ENCODE measurements around the gene ORC6.

ORC6 gene

DNA sequence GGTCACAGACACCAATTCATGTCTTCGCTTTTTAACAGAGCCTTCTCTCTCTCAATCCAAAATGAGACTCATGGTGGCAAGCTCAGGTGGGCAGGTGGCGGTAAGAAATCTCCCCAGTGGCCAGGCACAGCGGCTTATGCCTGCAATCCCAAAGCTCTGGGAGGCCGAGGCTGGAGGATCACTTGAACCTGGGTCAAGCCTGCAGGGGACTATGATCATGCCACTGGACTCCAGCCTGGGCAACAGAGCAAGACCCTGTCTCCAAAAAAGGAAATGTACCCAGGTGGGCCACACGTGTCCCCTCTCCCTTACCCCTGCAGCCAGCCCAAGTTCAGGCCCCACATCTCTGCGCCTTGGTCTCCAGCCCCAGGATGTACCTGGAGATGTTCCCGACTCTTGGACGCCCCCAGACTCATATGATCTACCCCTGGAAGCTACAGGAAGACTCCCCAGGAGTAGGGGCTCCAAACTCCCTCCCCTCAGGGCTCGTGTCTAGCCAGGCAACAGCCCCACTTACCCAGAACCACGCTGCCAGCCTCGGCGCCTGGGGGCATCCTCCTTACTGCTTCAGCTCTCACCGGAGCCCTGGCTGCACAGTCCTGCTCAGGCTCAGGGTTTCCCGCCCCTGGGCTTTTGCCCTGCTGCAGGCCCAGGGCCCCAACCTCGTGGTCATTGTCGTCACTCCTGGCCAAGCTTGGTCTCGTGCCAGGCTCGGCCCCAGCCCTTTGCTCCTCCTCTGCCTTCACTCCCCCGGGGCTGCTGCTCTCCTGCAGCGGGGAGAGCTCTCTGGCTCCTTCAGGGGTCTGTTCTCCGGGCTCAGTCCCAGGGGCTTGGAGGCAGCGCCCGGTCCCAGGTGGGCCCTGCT is 42.5 kb downstream of the ORC6 start:
- no peak for DNase-seq (ENCODE audit: low read depth)

DNA sequence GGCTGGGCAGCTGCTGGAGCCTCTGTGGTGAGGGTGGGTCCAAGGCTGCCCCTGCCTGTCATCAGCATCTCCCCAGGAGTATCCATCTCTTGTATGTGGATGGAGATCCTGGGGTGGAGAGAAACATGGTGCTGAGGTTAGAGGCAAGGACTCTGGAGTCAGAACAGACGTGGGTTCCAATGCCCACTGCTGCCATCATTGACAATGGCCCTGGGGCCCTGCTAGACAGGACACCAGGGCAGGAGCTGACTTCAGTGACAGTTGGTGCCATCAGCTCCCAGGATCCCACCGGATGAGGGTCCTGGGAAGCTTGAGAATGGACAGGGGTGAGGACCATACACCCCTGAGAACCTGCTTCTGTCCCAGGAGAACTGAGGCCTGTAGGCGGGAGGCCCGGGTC is 43.1 kb downstream of the ORC6 start:
- DNase-seq (ENCODE audit: low read depth): no peak

DNA sequence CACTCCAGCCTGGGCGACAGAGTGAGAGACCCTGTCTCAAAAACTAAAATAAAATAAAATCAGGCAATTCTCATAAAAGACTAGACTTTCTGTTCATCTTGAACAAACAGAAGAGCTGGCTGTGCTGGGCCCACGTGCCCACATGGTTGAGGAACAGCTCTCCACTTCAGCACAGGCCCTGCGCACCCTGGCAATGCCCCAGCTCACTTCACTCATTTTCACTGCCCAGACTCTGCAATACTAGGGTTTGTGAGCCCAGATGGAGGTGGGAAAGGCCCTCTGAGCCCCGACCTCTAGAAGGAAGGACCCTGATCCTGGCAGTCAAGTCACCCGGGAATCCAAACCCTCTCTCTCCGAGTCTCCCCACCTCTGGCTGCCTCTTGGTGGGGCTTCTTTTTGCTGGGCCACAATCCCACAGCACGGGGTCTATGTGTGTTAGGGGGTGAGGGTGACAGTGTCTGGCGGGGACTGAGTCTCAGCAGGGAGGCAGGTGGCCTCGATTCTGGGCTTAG is 43.9 kb downstream of the ORC6 start:
- DNase-seq (ENCODE audit: low read depth): no peak

DNA sequence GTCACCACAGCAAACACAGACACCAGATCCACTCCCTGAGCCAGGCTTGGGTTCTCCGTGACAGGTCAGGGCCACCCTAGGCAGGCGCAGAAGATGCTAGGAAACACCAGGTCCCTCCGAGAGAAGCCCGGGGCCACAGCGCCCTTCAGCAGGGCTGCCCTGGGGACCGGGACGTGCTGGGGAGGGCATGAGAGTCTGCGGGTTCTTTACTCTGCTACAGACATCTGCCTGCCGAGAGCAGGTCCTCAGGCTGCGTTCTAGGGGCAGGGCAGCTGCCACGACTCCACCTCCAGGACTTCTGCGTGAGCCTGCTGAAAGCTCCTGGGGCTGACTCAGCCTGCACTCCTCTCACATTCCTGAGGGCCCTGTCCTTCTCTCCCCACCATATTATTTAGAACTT is 47.2 kb downstream of the ORC6 start:
- no peak for DNase-seq (ENCODE audit: low read depth)

- DNase-seq (ENCODE audit: low read depth): no peak
Measured at GRCh38 chr16:46737621-46738214, 48.3 kb downstream of the ORC6 start.

GRCh38 chr16:46739934-46740333 is 50.5 kb downstream of the ORC6 start:
- no peak for DNase-seq (ENCODE audit: low read depth)

GRCh38 chr16:46743232-46743719 is 53.8 kb downstream of the ORC6 start:
- no peak for DNase-seq (ENCODE audit: low read depth)

DNA sequence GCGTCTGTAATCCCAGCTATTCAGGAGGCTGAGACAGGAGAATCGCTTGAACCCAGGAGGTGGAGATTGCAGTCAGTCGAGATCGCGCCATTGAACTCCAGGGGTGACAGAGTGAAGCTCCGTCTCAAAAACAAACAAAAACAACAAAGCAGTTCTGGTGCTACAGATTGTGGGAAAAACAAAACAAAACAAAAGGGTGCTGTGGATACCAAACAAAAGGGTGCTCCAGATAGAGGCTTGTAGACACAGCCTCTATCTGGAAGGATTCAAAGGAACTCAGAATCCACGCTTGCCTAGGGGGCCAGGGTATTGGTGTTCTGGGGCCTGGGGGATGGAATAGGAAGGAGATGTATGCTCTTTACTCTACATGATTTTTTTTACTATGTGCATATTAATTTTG is 56.2 kb downstream of the ORC6 start:
- no peak for DNase-seq (ENCODE audit: low read depth)

GRCh38 chr16:46746821-46747776 is 57.6 kb downstream of the ORC6 start:
- DNase-seq (ENCODE audit: low read depth): no peak

All from activated T-cell treated with anti-CD3 and anti-CD28 coated beads for 48 hours (primary cell).